Measurements from ENCODE around the gene NFKBIE. TPM values are rescaled to one million over a fixed set of nuclear protein-coding genes. Genes with fewer than 3 reads are reported as not detected.
A peak's percentile ranks its signal among the peaks of the same experiment; 100 is the strongest.

NFKBIE gene
- total RNA-seq, 2 donors from 2014 or later, result 3.8 to 8.7 TPM

- no peaks in the 10 kb centered on the region for H3K27me3 ChIP-seq
- no peaks in the 10 kb centered on the region for H3K4me1 ChIP-seq
- H3K36me3 ChIP-seq, result peaks cover 81% of the 10 kb centered on the region
- no peak overlapping the region for H3K27ac ChIP-seq
- no peak overlapping the region for H3K4me3 ChIP-seq
- H3K9me3 ChIP-seq, result no peaks in the 10 kb centered on the region
- DNase-seq (ENCODE audit: low spot score), result no peak
- TF ChIP-seq, protein P1, sequence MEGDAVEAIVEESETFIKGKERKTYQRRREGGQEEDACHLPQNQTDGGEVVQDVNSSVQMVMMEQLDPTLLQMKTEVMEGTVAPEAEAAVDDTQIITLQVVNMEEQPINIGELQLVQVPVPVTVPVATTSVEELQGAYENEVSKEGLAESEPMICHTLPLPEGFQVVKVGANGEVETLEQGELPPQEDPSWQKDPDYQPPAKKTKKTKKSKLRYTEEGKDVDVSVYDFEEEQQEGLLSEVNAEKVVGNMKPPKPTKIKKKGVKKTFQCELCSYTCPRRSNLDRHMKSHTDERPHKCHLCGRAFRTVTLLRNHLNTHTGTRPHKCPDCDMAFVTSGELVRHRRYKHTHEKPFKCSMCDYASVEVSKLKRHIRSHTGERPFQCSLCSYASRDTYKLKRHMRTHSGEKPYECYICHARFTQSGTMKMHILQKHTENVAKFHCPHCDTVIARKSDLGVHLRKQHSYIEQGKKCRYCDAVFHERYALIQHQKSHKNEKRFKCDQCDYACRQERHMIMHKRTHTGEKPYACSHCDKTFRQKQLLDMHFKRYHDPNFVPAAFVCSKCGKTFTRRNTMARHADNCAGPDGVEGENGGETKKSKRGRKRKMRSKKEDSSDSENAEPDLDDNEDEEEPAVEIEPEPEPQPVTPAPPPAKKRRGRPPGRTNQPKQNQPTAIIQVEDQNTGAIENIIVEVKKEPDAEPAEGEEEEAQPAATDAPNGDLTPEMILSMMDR (IDR thresholded peaks at IDR 0.05), result peak; percentile 50 to 79
Observed at GRCh38 chr6:44304282-44305199, 39.2 kb upstream of the NFKBIE start.

- no peak overlapping the region for H3K27ac ChIP-seq
- peaks cover 74% of the 10 kb centered on the region for H3K36me3 ChIP-seq
- TF ChIP-seq, protein P1 (IDR thresholded peaks at IDR 0.05), result no peak
- no peak overlapping the region for H3K4me3 ChIP-seq
- no peaks in the 10 kb centered on the region for H3K4me1 ChIP-seq
- no peaks in the 10 kb centered on the region for H3K9me3 ChIP-seq
- no peaks in the 10 kb centered on the region for H3K27me3 ChIP-seq
- DNase-seq (ENCODE audit: low spot score), result no peak
Observed at GRCh38 chr6:44303842-44304241, 38.5 kb upstream of the NFKBIE start.

GRCh38 chr6:44302856-44303255 is 37.5 kb upstream of the NFKBIE start:
- H3K27me3 ChIP-seq, result no peaks in the 10 kb centered on the region
- H3K9me3 ChIP-seq, result no peaks in the 10 kb centered on the region
- TF ChIP-seq, protein P1 (IDR thresholded peaks at IDR 0.05), result no peak

GRCh38 chr6:44301782-44302564 is 36.6 kb upstream of the NFKBIE start:
- TF ChIP-seq, protein P1 (IDR thresholded peaks at IDR 0.05), result no peak
- Histone ChIP-seq H3K4me3 (no peak overlapping the region), H3K9me3 (no peaks in the 10 kb centered on the region), H3K36me3 (peaks cover 62% of the 10 kb centered on the region), H3K27ac (no peak overlapping the region), H3K4me1 (peaks cover 0 to 13% of the 10 kb centered on the region in 2 donors), H3K27me3 (no peaks in the 10 kb centered on the region)
- no peak for DNase-seq (ENCODE audit: low spot score)

More at GRCh38 chr6:44302856-44303255, 37.5 kb upstream of the NFKBIE start:
- no peak overlapping the region for H3K4me3 ChIP-seq
- H3K4me1 ChIP-seq, result peaks cover 0 to 4% of the 10 kb centered on the region in 2 donors
- H3K36me3 ChIP-seq, result peaks cover 66% of the 10 kb centered on the region
- H3K27ac ChIP-seq, result no peak overlapping the region
- DNase-seq (ENCODE audit: low spot score), result no peak

DNA sequence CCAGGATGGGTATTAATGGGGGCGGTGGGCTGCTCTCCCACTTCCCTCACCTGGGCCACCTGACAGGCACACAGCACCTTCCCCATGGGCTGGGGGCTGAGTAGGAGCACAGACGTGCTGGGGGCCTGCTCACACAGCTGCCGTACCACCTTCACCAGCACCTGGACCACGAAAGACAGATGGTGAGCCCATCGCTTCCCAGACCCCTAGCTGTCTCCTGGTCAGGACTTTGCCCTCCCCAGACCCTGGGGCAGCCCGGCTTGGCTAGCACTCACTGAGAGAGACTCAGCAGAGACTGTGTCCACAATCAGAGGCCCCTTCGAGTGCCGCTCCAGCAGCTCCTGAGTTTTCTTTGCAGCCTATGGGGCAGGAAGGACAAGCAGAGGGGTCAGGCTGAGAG is 35.8 kb upstream of the NFKBIE start:
- no peak overlapping the region for H3K27ac ChIP-seq
- no peak for DNase-seq (ENCODE audit: low spot score)
- no peak overlapping the region for H3K4me3 ChIP-seq
- peaks cover 0 to 2% of the 10 kb centered on the region in 2 donors for H3K27me3 ChIP-seq
- TF ChIP-seq, protein P1 (IDR thresholded peaks at IDR 0.05), result no peak
- H3K4me1 ChIP-seq, result peaks cover 0 to 15% of the 10 kb centered on the region in 2 donors
- H3K36me3 ChIP-seq, result peaks cover 53% of the 10 kb centered on the region
- no peaks in the 10 kb centered on the region for H3K9me3 ChIP-seq
